Osteoblast (primary cell): ENCODE measurements around the gene UQCRFS1. TPM values are rescaled to one million over a fixed set of nuclear protein-coding genes. Genes with fewer than 3 reads are reported as not detected.
"Not testable (repeated sequence)": the region's sequence is repeated elsewhere in the genome, so short reads cannot be mapped to it uniquely, and the experiment has no call there.

Experiments used
- DNase-seq: peaks from one replicate; pipeline ENCODE4 v3.0.0; 2011; ENCODE audit warnings: low spot score, mixed read lengths; ENCODE audit not compliant: insufficient read length; ENCODE audit errors: missing footprints
- H2AFZ ChIP-seq: 2 replicates; pipeline ENCODE4 v1.6.0; 2011; ENCODE audit warnings: mild to moderate bottlenecking, low read length
- H3K27ac ChIP-seq: 2 replicates; pipeline ENCODE4 v1.5.1; 2011; ENCODE audit warnings: mild to moderate bottlenecking, low read depth, low read length, moderate library complexity
- H3K27me3 ChIP-seq: 2 replicates; pipeline ENCODE4 v1.6.0; 2012; ENCODE audit warnings: mild to moderate bottlenecking, control low read depth, inconsistent platforms, low read length, moderate library complexity; ENCODE audit not compliant: insufficient read depth
- H3K36me3 ChIP-seq: 2 replicates; pipeline ENCODE4 v1.5.1; 2011; ENCODE audit warnings: mild to moderate bottlenecking, low read length, control low read depth, moderate library complexity; ENCODE audit not compliant: insufficient read depth
- H3K4me1 ChIP-seq: 2 replicates; pipeline ENCODE4 v1.5.1; 2011; ENCODE audit warnings: mild to moderate bottlenecking, low read length, control low read depth, moderate library complexity; ENCODE audit not compliant: insufficient read depth
- H3K4me2 ChIP-seq: 2 replicates; pipeline ENCODE4 v1.6.0; 2011; ENCODE audit warnings: mild to moderate bottlenecking, low read length; ENCODE audit not compliant: insufficient read depth
- H3K4me3 ChIP-seq: fragments of 200-600 bp; sonication (generic); 3 replicates; pipeline ENCODE4 v1.5.1; 2012; ENCODE audit warnings: mild to moderate bottlenecking, low read length, inconsistent platforms; ENCODE audit not compliant: insufficient read depth
- H3K79me2 ChIP-seq: 2 replicates; pipeline ENCODE4 v1.6.0; 2012; ENCODE audit warnings: mild to moderate bottlenecking, low read length, control low read depth, inconsistent platforms; ENCODE audit not compliant: insufficient read depth
- H3K9me3 ChIP-seq: 2 replicates; pipeline ENCODE4 v1.5.1; 2011; ENCODE audit warnings: low read depth, low read length, control low read depth
- H4K20me1 ChIP-seq: 2 replicates; pipeline ENCODE4 v1.6.0; 2012; ENCODE audit warnings: mild to moderate bottlenecking, low read length, control low read depth; ENCODE audit not compliant: insufficient read depth
- CTCF ChIP-seq: IDR thresholded peaks from 2 replicates; pipeline ENCODE4 v1.5.1; 2011; ENCODE audit warnings: mild to moderate bottlenecking, low read depth, low read length, moderate library complexity; ENCODE audit errors: extremely low read depth
- total RNA-seq: library from RNA; depleted of rRNA; stranded (reverse); fragments of >200 nt; gene quantifications from 2 replicates; pipeline ENCODE4 v1.2.3, GENCODE V29; 2012

UQCRFS1 gene
- total RNA-seq, 1 donor, result 31.8 TPM

- no peak for TF ChIP-seq CTCF
- no peak for DNase-seq
- H3K4me3 ChIP-seq, result peak overlapping the region; percentile 86
- peaks cover 8% of the 10 kb centered on the region for H3K4me1 ChIP-seq
- H3K79me2 ChIP-seq, result peaks cover 56% of the 10 kb centered on the region
- peaks cover 2% of the 10 kb centered on the region for H3K36me3 ChIP-seq
- peak overlapping the region; percentile 95 for H3K4me2 ChIP-seq
- no peaks in the 10 kb centered on the region for H3K9me3 ChIP-seq
- no peaks in the 10 kb centered on the region for H3K27me3 ChIP-seq
- H2AFZ ChIP-seq, result peak overlapping the region; percentile 84
- H3K27ac ChIP-seq, result peak overlapping the region; percentile 94
- peaks cover 33% of the 10 kb centered on the region for H4K20me1 ChIP-seq
Observed at GRCh38 chr19:29212356-29212647, 649 bp downstream of the UQCRFS1 start.

DNA sequence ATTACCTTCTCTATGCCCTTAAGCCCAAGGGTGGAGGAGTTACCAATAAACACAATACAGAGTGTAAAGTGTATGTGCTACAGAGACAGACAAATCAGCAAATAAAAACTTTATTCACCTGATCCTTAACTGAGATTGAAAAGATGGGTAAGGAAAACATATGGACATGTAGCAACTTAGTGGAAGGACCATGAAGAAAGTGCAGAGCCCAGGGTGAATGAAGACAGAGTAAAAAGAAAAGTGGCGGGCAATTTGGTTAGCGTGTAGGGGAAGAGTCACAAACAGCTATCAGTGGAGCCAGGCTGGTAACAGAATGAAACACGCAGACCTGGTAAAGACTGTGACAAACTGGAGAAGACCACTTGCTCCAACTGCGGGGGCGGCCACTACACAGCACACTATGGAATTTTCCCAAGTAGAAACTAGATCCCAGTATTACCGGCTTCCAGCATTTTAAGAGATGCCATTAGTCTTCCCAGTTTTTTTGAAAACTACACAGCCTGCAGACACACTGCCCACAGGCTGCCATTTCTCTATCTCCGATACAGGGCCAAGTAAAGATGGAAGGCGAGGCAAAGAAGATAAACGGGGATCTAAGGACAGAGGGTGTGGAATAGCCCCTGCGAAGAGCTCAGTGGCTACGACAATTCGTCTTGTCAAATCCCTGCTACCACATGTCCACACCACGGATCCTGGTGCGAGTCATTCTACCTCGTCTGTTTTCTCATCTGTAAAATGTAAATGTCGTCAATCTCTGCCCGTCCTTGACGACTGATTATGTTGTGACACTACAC, 1.2 kb downstream of the UQCRFS1 start:
- no peak for TF ChIP-seq CTCF
- H3K9me3 ChIP-seq, result no peaks in the 10 kb centered on the region
- no peaks in the 10 kb centered on the region for H3K27me3 ChIP-seq
- DNase-seq, result peak; percentile 79
- peak overlapping the region; percentile 95 for H3K4me2 ChIP-seq
- H3K36me3 ChIP-seq, result peaks cover 6% of the 10 kb centered on the region
- H3K4me3 ChIP-seq, result peak overlapping the region; percentile 86
- H2AFZ ChIP-seq, result peak overlapping the region; percentile 84
- peak overlapping the region; percentile 94 for H3K27ac ChIP-seq
- H3K79me2 ChIP-seq, result peaks cover 60% of the 10 kb centered on the region
- peaks cover 36% of the 10 kb centered on the region for H4K20me1 ChIP-seq
- H3K4me1 ChIP-seq, result peaks cover 8% of the 10 kb centered on the region

DNA sequence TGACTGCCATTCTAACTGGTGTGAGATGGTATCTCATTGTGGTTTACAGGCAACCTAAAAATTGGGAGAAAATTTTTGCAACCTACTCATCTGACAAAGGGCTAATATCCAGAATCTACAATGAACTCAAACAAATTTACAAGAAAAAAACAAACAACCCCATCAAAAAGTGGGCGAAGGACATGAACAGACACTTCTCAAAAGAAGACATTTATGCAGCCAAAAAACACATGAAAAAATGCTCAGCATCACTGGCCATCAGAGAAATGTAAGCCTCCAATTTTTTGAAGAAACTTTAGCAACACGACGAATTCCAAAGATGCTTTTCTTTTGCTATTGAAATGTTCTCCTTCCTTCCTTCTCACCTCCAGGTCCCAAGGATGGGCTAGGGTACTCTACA, 1.9 kb downstream of the UQCRFS1 start:
- peak; percentile 80 for DNase-seq
- H2AFZ ChIP-seq, H3K27me3 ChIP-seq, H3K4me3 ChIP-seq, H3K27ac ChIP-seq, H3K9me3 ChIP-seq, H3K4me1 ChIP-seq: not testable (repeated sequence)
- Histone ChIP-seq H3K79me2 (peaks cover 67% of the 10 kb centered on the region), H3K4me2 (peak overlapping the region; percentile 95), H4K20me1 (peaks cover 42% of the 10 kb centered on the region), H3K36me3 (peaks cover 14% of the 10 kb centered on the region)

DNA sequence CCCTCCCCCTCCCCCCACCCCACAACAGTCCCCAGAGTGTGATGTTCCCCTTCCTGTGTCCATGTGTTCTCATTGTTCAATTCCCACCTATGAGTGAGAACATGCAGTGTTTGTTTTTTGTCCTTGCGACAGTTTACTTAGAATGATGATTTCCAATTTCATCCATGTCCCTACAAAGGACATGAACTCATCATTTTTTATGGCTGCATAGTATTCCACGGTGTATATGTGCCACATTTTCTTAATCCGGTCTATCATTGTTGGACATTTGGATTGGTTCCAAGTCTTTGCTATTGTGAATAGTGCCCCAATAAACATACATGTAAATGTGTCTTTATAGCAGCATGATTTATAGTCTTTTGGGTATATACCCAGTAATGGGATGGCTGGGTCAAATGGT, 2.4 kb downstream of the UQCRFS1 start:
- H3K4me3 ChIP-seq, H2AFZ ChIP-seq, H3K4me1 ChIP-seq, H3K9me3 ChIP-seq, H3K27me3 ChIP-seq, H3K4me2 ChIP-seq, DNase-seq, H3K27ac ChIP-seq: not testable (repeated sequence)
- Histone ChIP-seq H3K79me2 (peaks cover 73% of the 10 kb centered on the region), H4K20me1 (peaks cover 47% of the 10 kb centered on the region), H3K36me3 (peaks cover 17% of the 10 kb centered on the region)

GRCh38 chr19:29207403-29208187, 5.4 kb downstream of the UQCRFS1 start:
- H4K20me1 ChIP-seq, result peaks cover 53% of the 10 kb centered on the region

More at GRCh38 chr19:29207403-29208187, 5.4 kb downstream of the UQCRFS1 start:
- peaks cover 20% of the 10 kb centered on the region for H3K36me3 ChIP-seq
- H2AFZ ChIP-seq, H3K27me3 ChIP-seq, H3K4me3 ChIP-seq, H3K27ac ChIP-seq, DNase-seq, H3K4me1 ChIP-seq, H3K4me2 ChIP-seq, H3K9me3 ChIP-seq: not testable (repeated sequence)
- H3K79me2 ChIP-seq, result peaks cover 72% of the 10 kb centered on the region
